Measurements from ENCODE around the gene UBASH3B.
"Not testable (repeated sequence)": the region's sequence is repeated elsewhere in the genome, so short reads cannot be mapped to it uniquely, and the experiment has no call there.

The UBASH3B gene

GRCh38 chr11:122709039-122709760 is 53.7 kb downstream of the UBASH3B start:
- no peak for DNase-seq (ENCODE audit: low spot score)

DNA sequence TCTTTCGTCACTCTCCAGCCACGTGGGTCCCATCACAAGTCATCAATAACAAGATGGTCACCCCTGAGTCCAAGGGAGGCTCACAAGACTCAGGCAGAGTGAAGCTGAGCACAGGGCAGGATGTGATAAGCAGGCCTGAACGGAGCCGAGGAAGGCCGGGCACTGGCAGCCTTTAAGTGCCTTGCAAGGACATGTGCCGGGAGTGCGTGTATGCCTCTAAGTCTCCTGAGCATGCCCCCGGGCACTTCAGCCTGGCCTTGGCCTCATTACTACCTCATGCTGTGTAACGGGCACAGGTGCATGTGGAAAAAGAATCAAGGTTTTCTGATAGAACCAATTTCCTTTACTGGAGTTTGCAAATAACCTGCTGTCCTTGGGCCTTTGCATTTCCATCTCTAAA is 55.8 kb downstream of the UBASH3B start:
- DNase-seq (ENCODE audit: low spot score) = no peak

DNA sequence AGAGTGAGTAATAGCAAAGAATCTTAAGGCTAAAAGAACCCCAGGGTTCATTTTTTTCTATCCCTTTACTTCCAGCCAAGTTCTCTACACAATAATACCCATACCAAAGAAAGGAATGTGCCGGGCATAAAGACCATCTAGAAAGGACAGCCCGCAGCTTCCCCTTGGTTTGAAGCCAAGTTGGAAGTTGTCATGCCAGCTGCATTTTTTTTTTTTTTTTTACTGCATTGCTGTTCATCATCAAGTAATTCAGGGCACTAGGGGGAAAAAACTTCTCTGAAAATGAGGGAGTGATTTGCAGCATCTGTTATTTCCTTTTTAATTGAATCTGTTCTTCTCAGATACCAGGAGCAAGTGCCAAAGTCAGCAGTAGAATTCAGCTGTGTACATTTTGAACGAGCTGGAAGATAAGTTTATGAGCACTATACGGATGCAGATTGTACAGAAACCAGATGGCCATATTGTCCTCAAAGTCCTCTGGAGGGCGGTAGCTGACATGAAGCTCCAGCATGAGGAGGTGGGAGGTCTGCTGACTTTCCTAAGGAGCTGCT is 56.4 kb downstream of the UBASH3B start:
- DNase-seq (ENCODE audit: low spot score) = no peak

- no peak for DNase-seq (ENCODE audit: low spot score)
These were observed 58.5 kb downstream of the UBASH3B start for GRCh38 chr11:122714004-122714403.

GRCh38 chr11:122714484-122714883 is 59.0 kb downstream of the UBASH3B start:
- DNase-seq (ENCODE audit: low spot score) = no peak

DNA sequence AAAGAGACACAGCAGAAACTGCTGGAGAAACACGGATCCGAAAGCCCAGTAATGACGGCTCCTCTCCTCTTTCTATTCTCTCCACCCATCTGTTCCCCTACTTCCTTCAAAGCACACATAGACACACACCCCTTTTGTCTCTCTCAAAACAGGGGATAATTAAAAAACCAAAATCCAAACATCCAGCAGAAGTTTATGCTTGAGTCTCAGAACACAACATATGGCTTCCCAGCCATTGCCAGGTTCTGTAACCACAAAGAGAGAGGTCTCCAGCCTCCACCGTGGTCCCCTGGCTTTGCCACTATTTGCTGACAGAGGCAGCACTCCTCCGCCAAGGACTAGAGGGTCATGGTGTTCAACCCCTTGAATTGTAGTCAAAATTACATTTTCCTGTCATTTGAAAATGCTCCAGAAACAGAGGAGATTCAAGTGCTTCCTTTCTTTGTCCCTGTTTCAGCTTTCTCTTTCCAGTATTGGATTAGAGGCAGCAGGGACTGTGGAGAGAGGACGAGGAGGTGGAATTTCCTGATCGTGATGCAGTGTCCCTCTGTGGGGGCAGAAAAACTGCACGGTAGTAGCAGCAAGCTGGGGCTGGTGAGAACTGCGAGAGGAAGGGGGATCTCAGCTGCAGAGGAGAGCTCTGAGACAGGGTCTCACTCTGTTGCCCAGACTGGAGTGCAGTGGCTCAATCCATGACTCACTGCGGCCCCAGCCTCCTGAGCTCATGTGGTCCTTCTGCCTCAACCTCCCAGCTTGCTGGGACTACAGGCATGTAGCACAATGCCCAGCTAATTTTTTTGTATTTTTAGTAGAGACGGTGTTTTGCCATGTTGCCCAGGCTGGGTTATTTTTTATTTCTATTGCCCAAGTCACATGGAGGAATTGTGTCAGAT is 60.3 kb downstream of the UBASH3B start:
- no peak for DNase-seq (ENCODE audit: low spot score)

DNA sequence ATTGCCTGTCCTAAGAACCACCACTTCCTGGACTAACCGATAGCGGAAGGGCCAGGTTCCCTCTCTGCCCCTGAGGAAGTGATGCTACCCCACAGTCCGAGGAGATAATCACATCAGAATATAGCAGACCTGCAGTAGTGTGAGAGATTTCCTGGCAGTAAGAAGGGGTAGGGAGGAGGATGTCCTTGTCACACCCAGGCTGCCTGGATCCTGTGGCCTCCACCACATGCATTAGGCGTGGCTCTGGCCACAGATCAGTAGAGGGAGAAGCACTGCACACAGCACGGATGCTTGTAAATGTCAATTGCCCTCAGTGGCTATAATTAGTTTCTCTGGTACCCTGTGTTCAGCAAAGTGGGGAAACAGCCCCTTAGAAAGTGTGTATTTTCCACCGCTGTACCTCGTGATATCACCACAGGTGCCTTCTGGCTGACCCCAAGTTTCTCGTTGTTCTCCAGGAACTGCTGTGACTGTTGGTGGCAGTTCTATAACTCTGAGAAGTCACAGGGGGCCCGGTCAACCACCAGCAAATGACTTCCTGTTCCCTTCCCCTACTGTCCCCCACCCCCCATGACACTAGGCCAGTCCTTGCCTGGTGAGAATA is 61.8 kb downstream of the UBASH3B start:
- DNase-seq (ENCODE audit: low spot score) = no peak

GRCh38 chr11:122720107-122720881 is 64.8 kb downstream of the UBASH3B start:
- DNase-seq (ENCODE audit: low spot score) = no peak

DNA sequence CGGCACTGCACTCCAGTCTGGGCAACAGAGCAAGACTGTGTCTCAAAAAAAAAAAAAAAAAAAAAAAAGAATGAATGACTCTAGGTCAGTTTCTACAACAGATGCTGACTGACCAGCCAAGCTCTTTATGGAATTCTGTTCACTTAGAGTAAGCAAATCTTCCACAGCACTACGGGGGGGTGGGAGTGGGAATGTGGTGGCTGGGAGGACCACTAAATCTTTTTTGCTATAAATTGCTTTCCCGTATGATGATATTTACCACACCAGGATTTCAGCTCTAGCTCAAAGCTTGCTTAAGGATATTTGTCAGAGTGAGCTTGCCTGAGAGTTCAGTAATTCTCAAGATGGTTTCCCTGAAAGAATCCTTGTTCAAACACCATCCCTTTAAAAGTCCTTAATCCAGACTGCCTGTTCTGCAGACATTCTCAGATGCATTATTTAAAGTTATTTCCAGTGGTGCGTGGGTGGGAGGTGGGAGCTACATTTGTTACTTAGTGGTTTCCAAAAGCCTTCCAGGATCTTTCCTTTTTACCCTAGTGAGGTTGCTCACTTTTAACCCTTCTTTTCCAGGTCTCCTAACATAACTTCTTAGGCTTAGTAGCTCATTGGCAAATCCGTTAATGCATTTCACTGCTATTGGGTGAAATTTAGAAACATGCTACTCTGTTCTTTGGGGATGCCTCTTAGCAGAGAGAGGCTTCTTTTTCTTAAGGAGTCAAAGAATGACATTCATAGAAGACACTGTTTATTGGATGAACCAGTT is 65.9 kb downstream of the UBASH3B start:
- no peak for DNase-seq (ENCODE audit: low spot score)

DNA sequence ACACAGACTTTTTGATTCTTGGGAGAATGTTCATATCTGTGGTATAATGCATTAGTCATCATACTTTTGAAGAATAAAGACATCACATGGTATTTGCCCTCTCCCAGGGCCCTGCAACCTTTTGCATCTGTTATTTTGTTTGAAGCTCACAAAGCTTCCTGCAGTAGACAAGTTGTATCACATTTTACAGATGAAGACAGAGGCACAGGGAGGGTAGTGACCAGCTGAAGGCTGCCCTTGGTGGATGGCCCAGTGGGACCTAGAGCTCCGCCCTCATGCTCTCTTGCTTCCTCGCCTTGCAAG is 66.4 kb downstream of the UBASH3B start:
- no peak for DNase-seq (ENCODE audit: low spot score)

DNA sequence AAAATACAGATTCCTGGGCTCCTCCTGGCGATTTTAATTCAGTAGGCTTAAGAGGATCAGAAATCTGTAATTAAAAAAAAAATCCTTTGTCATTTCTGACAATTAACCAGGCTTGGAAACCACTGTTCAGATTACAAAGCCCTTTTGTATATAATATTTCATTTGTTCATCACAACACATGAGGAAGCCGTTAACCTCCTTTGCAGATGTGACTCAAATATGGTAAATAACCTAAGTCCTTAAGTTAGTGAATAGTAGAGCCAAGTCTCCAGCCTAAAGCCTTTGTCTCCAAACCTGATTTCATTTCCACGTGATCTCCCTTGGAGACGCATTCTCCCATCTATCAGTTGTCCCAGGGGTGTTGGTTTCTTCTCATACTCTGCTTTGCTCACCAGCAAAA is 67.6 kb downstream of the UBASH3B start:
- no peak for DNase-seq (ENCODE audit: low spot score)

GRCh38 chr11:122723576-122723975 is 68.1 kb downstream of the UBASH3B start:
- no peak for DNase-seq (ENCODE audit: low spot score)

DNA sequence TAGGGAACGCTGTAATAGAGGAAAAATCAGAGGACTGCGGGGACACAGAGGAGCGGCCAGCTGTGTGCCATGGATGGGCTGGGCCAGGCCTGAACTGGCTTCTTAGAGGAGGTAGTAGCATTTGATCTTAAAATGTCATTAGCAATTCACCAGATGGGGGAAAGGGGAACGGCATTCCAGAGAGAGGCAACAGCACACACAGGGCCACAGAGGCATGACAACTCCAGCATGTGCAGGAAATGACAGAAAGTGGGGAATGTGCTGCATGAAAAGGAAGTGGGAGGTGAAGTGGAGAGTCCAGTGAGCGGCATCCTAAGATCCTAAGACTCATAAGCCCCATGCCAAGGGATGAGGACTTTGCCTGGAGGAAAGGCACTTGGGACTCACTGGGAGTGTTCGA is 69.0 kb downstream of the UBASH3B start:
- no peak for DNase-seq (ENCODE audit: low spot score)

- no peak for DNase-seq (ENCODE audit: low spot score)
These were observed 70.5 kb downstream of the UBASH3B start for GRCh38 chr11:122726028-122726427.

DNA sequence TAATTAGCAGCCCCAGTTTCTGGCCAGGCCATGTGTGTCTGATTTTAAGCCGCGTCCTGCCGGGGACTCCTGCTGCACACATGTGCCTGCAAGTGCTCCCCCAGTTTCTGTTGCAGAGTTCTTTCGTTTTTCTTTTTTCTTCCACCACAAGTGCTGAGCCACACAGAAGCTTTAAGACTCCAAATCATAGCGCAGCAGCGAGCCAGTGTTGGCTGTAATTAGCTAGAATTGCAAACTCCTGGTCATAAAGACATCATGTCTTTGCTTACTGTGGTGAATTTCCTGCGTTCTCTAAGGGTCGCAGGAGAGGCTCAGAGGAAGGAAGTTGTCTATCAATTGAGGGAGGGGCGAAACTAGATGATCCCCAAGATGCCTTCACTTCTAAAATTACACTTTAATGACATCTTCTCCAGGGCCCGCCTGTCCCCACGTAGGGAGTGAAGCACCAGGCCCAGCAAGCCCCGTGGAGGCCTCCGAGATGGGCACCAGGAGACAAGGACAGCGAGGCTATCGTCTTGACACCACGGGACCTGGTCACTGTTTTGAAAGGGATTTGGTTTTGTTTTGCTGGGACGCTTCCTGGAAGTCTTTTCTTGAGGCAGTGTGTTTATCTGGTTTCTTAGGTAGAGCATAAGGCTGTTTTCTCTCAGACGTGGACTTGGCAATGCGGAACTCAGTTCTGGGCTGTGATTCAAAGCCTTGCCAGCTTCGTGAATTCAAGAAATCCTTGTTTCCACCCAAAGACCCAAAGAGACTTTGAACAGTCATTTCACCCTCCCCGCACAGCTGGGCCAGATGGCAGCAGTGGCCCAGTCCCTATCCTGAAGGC is 71.8 kb downstream of the UBASH3B start:
- DNase-seq (ENCODE audit: low spot score) = no peak

GRCh38 chr11:122728561-122728960 is 73.0 kb downstream of the UBASH3B start:
- no peak for DNase-seq (ENCODE audit: low spot score)

DNA sequence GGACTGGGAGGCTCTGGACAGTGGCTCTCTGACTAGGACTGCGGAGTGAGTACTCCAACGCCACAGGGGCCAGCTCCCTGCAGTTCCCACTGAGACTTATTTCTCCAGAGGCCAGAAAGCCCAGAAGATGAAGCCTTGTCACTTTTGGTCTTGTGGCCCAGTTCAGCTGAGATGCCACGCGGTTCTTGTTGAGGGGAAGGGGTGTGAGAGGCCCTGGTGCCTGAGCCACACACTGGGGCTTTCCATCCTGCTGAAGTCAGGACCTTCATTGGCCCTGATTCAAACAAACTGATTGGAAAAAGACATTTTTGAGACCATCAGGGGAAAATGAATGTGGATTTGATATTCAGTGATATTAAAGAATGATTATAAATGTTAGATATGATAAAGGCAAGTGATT is 73.6 kb downstream of the UBASH3B start:
- DNase-seq (ENCODE audit: low spot score) = no peak

- not testable (repeated sequence) for DNase-seq (ENCODE audit: low spot score)
These were observed 75.2 kb downstream of the UBASH3B start for GRCh38 chr11:122730694-122731093.

- no peak for DNase-seq (ENCODE audit: low spot score)
These were observed 76.0 kb downstream of the UBASH3B start for GRCh38 chr11:122731500-122731913.
